ENCODE results near the gene MDFIC. TPM values are rescaled to one million over a fixed set of nuclear protein-coding genes. Genes with fewer than 3 reads are reported as not detected.

Gene MDFIC
- total RNA-seq, 2 donors from 2014 or later: 8.5 to 9.1 TPM

DNA sequence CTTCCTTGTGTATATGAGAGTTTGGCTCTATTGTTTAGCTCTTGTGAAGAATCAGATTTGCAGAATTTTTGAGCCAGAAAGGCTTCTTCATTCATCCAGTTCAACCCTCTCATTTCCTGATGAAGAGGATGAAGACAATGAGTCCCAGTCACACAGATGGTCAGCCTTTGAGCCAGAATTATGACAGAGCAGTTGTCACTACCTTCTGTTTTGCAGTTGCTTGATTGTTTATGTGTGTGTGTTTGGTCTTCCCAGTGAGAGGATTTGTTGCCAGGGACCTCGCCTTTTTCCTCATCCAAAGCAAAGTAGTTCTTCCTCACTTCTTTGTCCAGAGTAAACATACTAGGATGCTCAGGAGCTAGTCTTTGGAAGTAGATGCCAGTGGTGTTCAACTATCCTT, 15.6 kb downstream of the MDFIC start:
- no peaks in the 10 kb centered on the region for H3K36me3 ChIP-seq
- intact Hi-C loops (cut with DNase I): no loop called here
- H3K27me3 ChIP-seq: no peaks in the 10 kb centered on the region
- H3K27ac ChIP-seq: no peak overlapping the region
- H3K4me1 ChIP-seq: no peaks in the 10 kb centered on the region
- no peak for DNase-seq
- TF ChIP-seq, protein P1, sequence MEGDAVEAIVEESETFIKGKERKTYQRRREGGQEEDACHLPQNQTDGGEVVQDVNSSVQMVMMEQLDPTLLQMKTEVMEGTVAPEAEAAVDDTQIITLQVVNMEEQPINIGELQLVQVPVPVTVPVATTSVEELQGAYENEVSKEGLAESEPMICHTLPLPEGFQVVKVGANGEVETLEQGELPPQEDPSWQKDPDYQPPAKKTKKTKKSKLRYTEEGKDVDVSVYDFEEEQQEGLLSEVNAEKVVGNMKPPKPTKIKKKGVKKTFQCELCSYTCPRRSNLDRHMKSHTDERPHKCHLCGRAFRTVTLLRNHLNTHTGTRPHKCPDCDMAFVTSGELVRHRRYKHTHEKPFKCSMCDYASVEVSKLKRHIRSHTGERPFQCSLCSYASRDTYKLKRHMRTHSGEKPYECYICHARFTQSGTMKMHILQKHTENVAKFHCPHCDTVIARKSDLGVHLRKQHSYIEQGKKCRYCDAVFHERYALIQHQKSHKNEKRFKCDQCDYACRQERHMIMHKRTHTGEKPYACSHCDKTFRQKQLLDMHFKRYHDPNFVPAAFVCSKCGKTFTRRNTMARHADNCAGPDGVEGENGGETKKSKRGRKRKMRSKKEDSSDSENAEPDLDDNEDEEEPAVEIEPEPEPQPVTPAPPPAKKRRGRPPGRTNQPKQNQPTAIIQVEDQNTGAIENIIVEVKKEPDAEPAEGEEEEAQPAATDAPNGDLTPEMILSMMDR (IDR thresholded peaks at IDR 0.05): no peak
- no peak overlapping the region for H3K9ac ChIP-seq (ENCODE audit: low read depth in 2 of 2, low read length in 2 of 2)
- H3K4me3 ChIP-seq: no peak overlapping the region
- H3K9me3 ChIP-seq: no peaks in the 10 kb centered on the region

DNA sequence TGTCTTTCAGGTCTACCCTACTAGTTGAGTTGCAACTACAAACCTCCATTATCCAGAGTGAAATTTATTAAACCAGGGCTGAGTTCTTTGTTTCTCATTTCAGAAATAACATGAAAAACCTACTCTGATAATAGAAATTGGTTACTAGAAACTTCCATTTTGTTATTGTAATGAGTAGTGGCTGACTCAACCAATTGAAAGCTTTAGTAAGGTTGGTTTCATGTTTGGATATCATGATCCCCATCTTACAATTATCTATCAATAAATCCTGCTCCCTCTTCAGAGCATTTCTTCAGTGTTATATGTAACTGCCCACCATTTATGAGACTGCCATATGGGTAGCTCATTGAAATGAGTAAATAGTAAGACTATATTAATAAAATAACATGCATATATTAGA, 16.9 kb downstream of the MDFIC start:
- no peak overlapping the region for H3K9ac ChIP-seq (ENCODE audit: low read depth in 2 of 2, low read length in 2 of 2)
- intact Hi-C loops (cut with DNase I): no loop called here
- H3K9me3 ChIP-seq: no peaks in the 10 kb centered on the region
- H3K27ac ChIP-seq: no peak overlapping the region
- H3K36me3 ChIP-seq: no peaks in the 10 kb centered on the region
- DNase-seq: no peak
- TF ChIP-seq, protein P1 (IDR thresholded peaks at IDR 0.05): no peak
- H3K27me3 ChIP-seq: no peaks in the 10 kb centered on the region
- H3K4me1 ChIP-seq: no peaks in the 10 kb centered on the region
- H3K4me3 ChIP-seq: no peak overlapping the region

DNA sequence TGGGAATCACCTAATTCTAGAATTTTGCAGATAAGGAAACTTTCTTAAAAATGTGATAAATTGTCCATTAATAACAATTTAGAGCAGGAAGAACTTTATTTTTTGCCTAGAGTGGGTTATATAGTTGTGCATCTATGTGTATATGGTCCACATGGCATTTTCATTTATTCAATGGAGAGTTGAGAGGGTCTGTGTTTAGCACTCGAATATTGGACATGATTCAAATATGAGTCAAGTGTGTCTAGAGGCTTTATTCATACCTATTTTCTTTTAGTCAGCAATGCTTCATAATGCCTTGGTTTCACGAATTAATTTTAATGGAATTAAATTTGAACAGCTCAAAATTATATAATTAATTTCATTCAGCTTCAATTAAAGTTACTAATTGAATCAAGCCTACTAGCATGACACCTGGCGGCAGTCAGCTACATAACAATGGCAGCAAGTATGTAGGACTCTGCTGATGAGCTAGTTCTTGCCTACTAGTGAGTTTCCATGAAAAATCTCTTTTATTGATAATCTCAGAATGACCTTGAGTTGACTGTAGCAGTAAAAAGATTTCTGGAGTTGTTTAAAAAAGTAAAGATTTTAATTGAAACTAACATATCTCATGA, 17.7 kb downstream of the MDFIC start:
- no peaks in the 10 kb centered on the region for H3K9me3 ChIP-seq
- intact Hi-C loops (cut with DNase I): no loop called here
- H3K4me1 ChIP-seq: no peaks in the 10 kb centered on the region
- no peaks in the 10 kb centered on the region for H3K36me3 ChIP-seq
- TF ChIP-seq, protein P1 (IDR thresholded peaks at IDR 0.05): no peak
- no peak overlapping the region for H3K4me3 ChIP-seq
- no peaks in the 10 kb centered on the region for H3K27me3 ChIP-seq
- DNase-seq: no peak
- no peak overlapping the region for H3K9ac ChIP-seq (ENCODE audit: low read depth in 2 of 2, low read length in 2 of 2)
- no peak overlapping the region for H3K27ac ChIP-seq

DNA sequence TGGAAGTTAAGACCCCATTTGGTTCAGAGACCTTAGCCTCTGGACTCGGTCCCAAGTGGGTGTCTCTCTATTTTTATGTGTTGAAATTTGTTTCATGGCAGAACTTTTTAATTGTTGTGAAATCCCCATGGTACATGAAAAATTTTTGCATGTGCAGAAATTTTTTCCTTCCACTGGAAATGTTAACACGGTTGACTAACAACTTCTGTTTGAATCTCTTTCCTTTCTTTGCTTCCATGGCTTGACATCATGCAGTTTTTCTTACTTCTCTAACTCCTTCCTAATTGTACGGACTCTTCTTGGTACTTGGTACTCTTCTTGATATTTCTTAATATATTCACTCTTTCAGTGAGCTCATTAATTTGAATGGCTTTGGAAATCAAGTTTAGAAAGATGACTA, 18.3 kb downstream of the MDFIC start:
- Histone ChIP-seq H3K36me3 (no peaks in the 10 kb centered on the region), H3K27me3 (no peaks in the 10 kb centered on the region), H3K4me3 (no peak overlapping the region), H3K9ac (ENCODE audit: low read depth in 2 of 2, low read length in 2 of 2) (no peak overlapping the region), H3K27ac (no peak overlapping the region), H3K4me1 (no peaks in the 10 kb centered on the region), H3K9me3 (no peaks in the 10 kb centered on the region)
- TF ChIP-seq, protein P1 (IDR thresholded peaks at IDR 0.05): no peak
- intact Hi-C loops (cut with DNase I): no loop called here
- no peak for DNase-seq

DNA sequence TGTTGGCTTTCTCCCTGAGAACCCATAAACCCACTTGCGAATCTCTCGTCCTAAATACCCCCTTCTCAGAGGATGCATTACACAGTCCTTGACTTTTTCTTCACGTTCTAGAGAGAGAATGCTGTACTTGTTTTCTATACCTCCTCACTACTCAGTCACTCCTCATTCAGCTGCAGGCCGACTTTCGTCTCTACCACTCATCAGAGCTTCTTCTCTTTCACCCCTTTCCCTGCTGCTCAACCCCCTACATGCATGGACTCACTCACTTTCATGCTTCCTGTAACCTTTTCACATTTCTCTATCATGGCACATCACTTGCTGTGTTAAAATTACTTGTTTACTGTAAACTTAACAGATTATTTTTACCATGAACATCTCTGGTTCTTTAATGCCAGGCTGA, 19.8 kb downstream of the MDFIC start:
- H3K27me3 ChIP-seq: no peaks in the 10 kb centered on the region
- no peak overlapping the region for H3K27ac ChIP-seq
- H3K9ac ChIP-seq (ENCODE audit: low read depth in 2 of 2, low read length in 2 of 2): no peak overlapping the region
- intact Hi-C loops (cut with DNase I): no loop called here
- no peaks in the 10 kb centered on the region for H3K9me3 ChIP-seq
- H3K4me1 ChIP-seq: no peaks in the 10 kb centered on the region
- no peaks in the 10 kb centered on the region for H3K36me3 ChIP-seq
- H3K4me3 ChIP-seq: no peak overlapping the region
- TF ChIP-seq, protein P1 (IDR thresholded peaks at IDR 0.05): no peak
- no peak for DNase-seq

Data from colonic mucosa (tissue), 4 donors.